ENCODE measurements around the gene NEK1.

The NEK1 gene

GRCh38 chr4:169619958-169620879 lies 7.8 kb upstream of the NEK1 start, which contains the start of gene CLCN3:
Gene CLCN3 (plus strand): TSS chr4:169620578. CDS start chr4:169635929, 15,351 bp downstream.
- TF ChIP-seq CTCF (IDR thresholded peaks at IDR 0.05; ENCODE audit: low read depth, low read length, missing control alignments): no peak
- H3K4me3 ChIP-seq (ENCODE audit: low read depth, low read length): peak within 1 kb of the TSS; percentile 73
- peak; percentile 90 for DNase-seq (ENCODE audit: low read depth)

GRCh38 chr4:169619518-169619957 lies 7.2 kb upstream of the NEK1 start:
- TF ChIP-seq CTCF (IDR thresholded peaks at IDR 0.05; ENCODE audit: low read depth, low read length, missing control alignments): peak; percentile 54
- DNase-seq (ENCODE audit: low read depth): no peak
- peak overlapping the region; percentile 73 for H3K4me3 ChIP-seq (ENCODE audit: low read depth, low read length)

GRCh38 chr4:169618986-169619385 lies 6.6 kb upstream of the NEK1 start:
- DNase-seq (ENCODE audit: low read depth): no peak
- H3K4me3 ChIP-seq (ENCODE audit: low read depth, low read length): peak overlapping the region; percentile 73; the same call in 1 of the 2 replicates
- no peak for TF ChIP-seq CTCF (IDR thresholded peaks at IDR 0.05; ENCODE audit: low read depth, low read length, missing control alignments)

- TF ChIP-seq CTCF (IDR thresholded peaks at IDR 0.05; ENCODE audit: low read depth, low read length, missing control alignments): no peak
- DNase-seq (ENCODE audit: low read depth): no peak
- H3K4me3 ChIP-seq (ENCODE audit: low read depth, low read length): no peak overlapping the region
These were observed 5.9 kb upstream of the NEK1 start for GRCh38 chr4:169618286-169618685.

GRCh38 chr4:169617306-169617705 lies 4.9 kb upstream of the NEK1 start:
- no peak for DNase-seq (ENCODE audit: low read depth)
- H3K4me3 ChIP-seq (ENCODE audit: low read depth, low read length): no peak overlapping the region
- TF ChIP-seq CTCF (IDR thresholded peaks at IDR 0.05; ENCODE audit: low read depth, low read length, missing control alignments): no peak

- DNase-seq (ENCODE audit: low read depth): no peak
- no peak overlapping the region for H3K4me3 ChIP-seq (ENCODE audit: low read depth, low read length)
- TF ChIP-seq CTCF (IDR thresholded peaks at IDR 0.05; ENCODE audit: low read depth, low read length, missing control alignments): no peak
These were observed 4.5 kb upstream of the NEK1 start for GRCh38 chr4:169616846-169617245.
